Fibroblast of lung (primary cell): ENCODE measurements around the gene PSMC5. TPM values are rescaled to one million over a fixed set of nuclear protein-coding genes. Genes with fewer than 3 reads are reported as not detected.
A peak's percentile ranks its signal among the peaks of the same experiment; 100 is the strongest.
"Not testable (repeated sequence)": the region's sequence is repeated elsewhere in the genome, so short reads cannot be mapped to it uniquely, and the experiment has no call there.

Source experiments
- DNase-seq, 2 donors: peaks; one replicate each; pipeline versions ENCODE4 v3.0.0 to v3.0.0-alpha.2; 2010; ENCODE audit warnings: low read depth in 2 of 2
- H2AFZ ChIP-seq: 2 replicates; pipeline ENCODE4 v1.5.1; 2012; ENCODE audit warnings: low read length, control low read depth, inconsistent platforms
- H3K27ac ChIP-seq: 2 replicates; pipeline ENCODE4 v1.5.1; 2011; ENCODE audit warnings: low read length, control low read depth; ENCODE audit not compliant: insufficient read depth
- H3K27me3 ChIP-seq: 2 replicates; pipeline ENCODE4 v1.5.1; 2011; ENCODE audit warnings: mild to moderate bottlenecking, low read length; ENCODE audit not compliant: control insufficient read depth, insufficient read depth
- H3K36me3 ChIP-seq: 2 replicates; pipeline ENCODE4 v1.5.1; 2011; ENCODE audit warnings: low read length; ENCODE audit not compliant: control insufficient read depth, insufficient read depth
- H3K4me1 ChIP-seq: 2 replicates; pipeline ENCODE4 v1.5.1; 2011; ENCODE audit warnings: low read length; ENCODE audit not compliant: control insufficient read depth, insufficient read depth; ENCODE audit errors: extremely low read depth
- H3K4me2 ChIP-seq: 2 replicates; pipeline ENCODE4 v1.5.1; 2011; ENCODE audit warnings: low read length, control low read depth; ENCODE audit not compliant: insufficient read depth; ENCODE audit errors: extremely low read depth
- H3K4me3 ChIP-seq, 4 experiments: fragments of 200-600 bp in 1 of 4; sonication (generic) in 1 of 4; replicated peaks in 1 of 4; 2 replicates each; pipeline ENCODE4 v1.5.1; 2011 to 2016; ENCODE audit warnings: low read length in 4 of 4, low read depth in 3 of 4, mild to moderate bottlenecking in 3 of 4, control low read depth in 2 of 4, inconsistent platforms in 1 of 4, mixed read lengths in 1 of 4; ENCODE audit not compliant: insufficient read depth in 1 of 4; ENCODE audit errors: control extremely low read depth in 1 of 4
- H3K79me2 ChIP-seq: 2 replicates; pipeline ENCODE4 v1.5.1; 2012; ENCODE audit warnings: mild to moderate bottlenecking, low read length, inconsistent platforms; ENCODE audit not compliant: control insufficient read depth, insufficient read depth
- H3K9ac ChIP-seq: 2 replicates; pipeline ENCODE4 v1.5.1; 2011; ENCODE audit warnings: mild to moderate bottlenecking, low read length, control low read depth; ENCODE audit not compliant: insufficient read depth
- H3K9me3 ChIP-seq: 2 replicates; pipeline ENCODE4 v1.5.1; 2012; ENCODE audit warnings: low read depth, low read length; ENCODE audit not compliant: control insufficient read depth, insufficient read depth
- H4K20me1 ChIP-seq: 2 replicates; pipeline ENCODE4 v1.5.1; 2011; ENCODE audit warnings: low read length; ENCODE audit not compliant: control insufficient read depth, insufficient read depth; ENCODE audit errors: extremely low read depth
- polyA plus RNA-seq, 2 donors: library from polyadenylated mRNA; depleted of rRNA in 1 of 2; stranded (reverse) in 1 of 2; unstranded in 1 of 2; fragments of >200 nt; gene quantifications; 2 replicates each; pipeline ENCODE4 v1.2.1, GENCODE V29; 2011 to 2012; ENCODE audit warnings: missing spikeins in 1 of 2
- total RNA-seq: library from RNA; depleted of rRNA; stranded (reverse); fragments of >200 nt; gene quantifications from 2 replicates; pipeline ENCODE4 v1.2.1, GENCODE V29; 2014

The PSMC5 gene
- total and polyA plus RNA-seq, 2 donors (not counting 1 experiment from before 2014, with no cell fraction given), result 66.9 to 216 TPM

DNA sequence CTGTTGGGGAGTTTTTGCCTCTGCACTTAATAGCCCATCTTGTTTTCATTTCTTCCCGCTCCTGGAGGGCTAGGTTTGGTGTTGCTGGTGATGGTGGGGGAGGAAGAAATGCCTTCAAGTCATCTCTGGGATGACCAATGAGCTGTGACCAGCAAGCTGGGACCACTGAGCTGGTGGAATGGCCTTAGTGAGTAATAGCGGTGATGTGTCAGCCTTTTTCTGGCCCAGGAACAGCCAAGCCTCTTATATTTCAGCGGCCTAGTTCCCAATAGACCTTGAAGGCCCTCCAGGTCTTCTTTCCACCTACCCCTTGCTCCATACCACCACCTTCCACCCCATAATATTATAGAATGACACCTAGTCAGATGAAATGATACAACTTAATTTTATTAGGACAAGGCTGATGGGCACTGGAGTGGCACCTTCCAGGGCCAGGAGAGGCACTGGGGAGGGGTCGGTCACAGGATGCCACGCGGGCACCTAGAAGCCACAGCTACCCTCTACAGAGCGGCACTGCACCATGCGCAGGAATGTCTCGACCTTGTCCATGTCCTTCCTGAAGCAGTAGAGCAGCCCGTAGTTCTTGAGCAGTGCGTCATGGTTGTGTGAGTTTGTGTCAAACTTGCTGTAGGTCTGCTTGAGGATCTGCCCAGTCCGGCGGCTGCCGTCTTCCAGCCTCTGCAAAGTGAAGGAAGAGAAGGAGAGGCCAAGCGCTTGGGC lies 44.6 kb downstream of the PSMC5 start:
- H4K20me1 ChIP-seq, H3K4me2 ChIP-seq, H3K36me3 ChIP-seq, H3K79me2 ChIP-seq, H3K4me1 ChIP-seq, H3K9ac ChIP-seq, H3K9me3 ChIP-seq, H3K4me3 ChIP-seq, H2AFZ ChIP-seq, H3K27ac ChIP-seq, H3K27me3 ChIP-seq: not testable (repeated sequence)
- DNase-seq, result peak in 1 of 2 donors; percentile 4

GRCh38 chr17:63873577-63873976 lies 46.3 kb downstream of the PSMC5 start, which contains the start of gene CSH2:
CSH2 (minus strand) TSS chr17:63873677; CDS start chr17:63873614, 63 bp downstream.
- not testable (repeated sequence) for H4K20me1 ChIP-seq, H3K9me3 ChIP-seq, H3K9ac ChIP-seq, H3K27ac ChIP-seq, H3K27me3 ChIP-seq, DNase-seq, H2AFZ ChIP-seq, H3K36me3 ChIP-seq, H3K79me2 ChIP-seq, H3K4me3 ChIP-seq, H3K4me1 ChIP-seq, H3K4me2 ChIP-seq

- not testable (repeated sequence) for H3K79me2 ChIP-seq, H3K36me3 ChIP-seq, DNase-seq, H3K4me1 ChIP-seq, H3K27ac ChIP-seq, H2AFZ ChIP-seq, H3K27me3 ChIP-seq, H3K4me2 ChIP-seq, H3K9ac ChIP-seq, H3K4me3 ChIP-seq, H4K20me1 ChIP-seq, H3K9me3 ChIP-seq
Measured at GRCh38 chr17:63874061-63874626, 46.9 kb downstream of the PSMC5 start.

GRCh38 chr17:63874693-63875092 lies 47.5 kb downstream of the PSMC5 start:
- H3K4me1 ChIP-seq, H3K79me2 ChIP-seq, H3K4me3 ChIP-seq, H3K4me2 ChIP-seq, H3K27ac ChIP-seq, H3K36me3 ChIP-seq, H4K20me1 ChIP-seq, H3K27me3 ChIP-seq, DNase-seq, H2AFZ ChIP-seq, H3K9me3 ChIP-seq, H3K9ac ChIP-seq: not testable (repeated sequence)

DNA sequence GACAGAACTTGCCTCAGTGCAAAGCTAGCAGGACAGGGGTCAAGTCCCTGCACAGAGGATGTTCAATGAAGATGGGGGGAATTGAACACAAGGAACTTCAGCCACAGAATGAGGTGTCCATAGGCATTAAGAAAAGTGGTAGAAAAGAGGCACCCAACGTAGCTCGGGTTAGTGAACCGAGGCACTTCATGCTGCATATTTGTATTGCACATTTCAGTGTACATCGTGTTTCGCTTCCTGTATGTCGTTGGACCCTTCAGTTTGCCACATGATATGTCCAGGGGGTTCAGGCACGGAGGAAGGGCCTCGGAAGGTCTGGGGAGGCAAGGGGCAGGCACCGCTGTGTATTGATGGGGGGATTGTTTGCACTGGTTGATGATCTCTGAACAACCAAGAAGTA lies 51.2 kb downstream of the PSMC5 start:
- H3K4me1 ChIP-seq, H3K79me2 ChIP-seq, H3K27ac ChIP-seq, DNase-seq, H2AFZ ChIP-seq, H3K4me3 ChIP-seq, H4K20me1 ChIP-seq, H3K9me3 ChIP-seq, H3K9ac ChIP-seq, H3K36me3 ChIP-seq, H3K27me3 ChIP-seq, H3K4me2 ChIP-seq: not testable (repeated sequence)
